BJ (cell line): ENCODE data around the gene ARHGAP18. TPM values are rescaled to one million over a fixed set of nuclear protein-coding genes. Genes with fewer than 3 reads are reported as not detected.

Experiments used
- CTCF ChIA-PET: fragments of 350-600 bp; formaldehyde crosslinking; extraction: SDS; loops from one replicate; lab custom pipeline; 2021; ENCODE audit warnings: antibody characterized with exemption, inconsistent platforms; lab: Yijun Ruan, JAX
- POLR2A ChIA-PET: fragments of 300-600 bp; sonication (Branson Sonifier 250); formaldehyde crosslinking; extraction: SDS; loops from one replicate; lab custom pipeline; 2021; ENCODE audit warnings: antibody characterized with exemption; lab: Charles Lee
- DNase-seq: peaks from one replicate; pipeline ENCODE4 v3.0.0-alpha.2; 2011; ENCODE audit warnings: low read depth
- H3K27me3 ChIP-seq: 2 replicates; pipeline ENCODE4 v1.6.0; 2011; ENCODE audit warnings: low read length; ENCODE audit not compliant: control insufficient read depth, insufficient read depth
- H3K36me3 ChIP-seq: 2 replicates; pipeline ENCODE4 v1.5.1; 2011; ENCODE audit warnings: low read length; ENCODE audit not compliant: control insufficient read depth, insufficient read depth
- H3K4me3 ChIP-seq: 2 replicates; pipeline ENCODE4 v1.5.1; 2011; ENCODE audit warnings: low read depth, mild to moderate bottlenecking, control low read depth, low read length
- polyA plus RNA-seq: library from polyadenylated mRNA; depleted of rRNA; stranded (reverse); fragments of >200 nt; gene quantifications from 2 replicates; pipeline ENCODE4 v1.2.3, GENCODE V29; 2011
- TF ChIP-seq, protein P1 (sequence below): IDR thresholded peaks from 2 replicates; pipeline ENCODE4 v1.5.1; 2011; ENCODE audit warnings: low read depth, mild to moderate bottlenecking, control low read depth, inconsistent platforms, low read length, moderate library complexity; ENCODE audit not compliant: insufficient read depth

ARHGAP18 gene
- polyA plus RNA-seq, 1 experiment = 9.8 TPM

DNA sequence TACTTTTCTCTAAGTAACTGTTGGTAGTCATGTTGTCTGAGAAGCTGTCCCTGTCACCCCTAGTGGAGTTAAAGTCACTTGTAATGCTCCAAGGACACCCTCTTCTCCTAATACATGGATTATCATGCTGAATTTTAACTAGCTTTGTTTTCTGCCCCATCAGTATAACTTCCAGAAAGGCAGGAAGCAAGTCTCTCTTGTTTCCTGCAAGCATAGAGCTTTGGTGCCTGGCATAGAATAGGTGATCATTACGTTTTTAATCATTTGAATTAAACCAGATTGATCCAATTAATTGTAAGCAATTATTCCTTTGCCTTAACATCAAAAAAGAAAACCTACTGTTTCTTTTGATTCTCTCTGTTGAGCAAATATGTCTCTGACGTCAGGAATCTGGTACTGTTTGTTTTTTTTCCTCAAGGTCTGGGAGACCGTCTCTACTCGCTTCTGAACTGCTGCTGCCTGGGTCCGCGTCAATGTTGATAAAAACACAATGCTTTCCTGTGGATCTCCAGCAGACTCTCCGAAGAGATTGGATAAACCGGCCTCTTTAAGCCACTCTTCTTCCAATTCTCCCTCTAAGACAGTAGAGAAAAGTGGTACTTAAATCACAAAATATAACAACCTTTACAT, 71.8 kb downstream of the ARHGAP18 start:
- POLR2A ChIA-PET = no interaction called here
- no peaks in the 10 kb centered on the region for H3K27me3 ChIP-seq
- H3K4me3 ChIP-seq = no peak overlapping the region
- TF ChIP-seq, protein P1, sequence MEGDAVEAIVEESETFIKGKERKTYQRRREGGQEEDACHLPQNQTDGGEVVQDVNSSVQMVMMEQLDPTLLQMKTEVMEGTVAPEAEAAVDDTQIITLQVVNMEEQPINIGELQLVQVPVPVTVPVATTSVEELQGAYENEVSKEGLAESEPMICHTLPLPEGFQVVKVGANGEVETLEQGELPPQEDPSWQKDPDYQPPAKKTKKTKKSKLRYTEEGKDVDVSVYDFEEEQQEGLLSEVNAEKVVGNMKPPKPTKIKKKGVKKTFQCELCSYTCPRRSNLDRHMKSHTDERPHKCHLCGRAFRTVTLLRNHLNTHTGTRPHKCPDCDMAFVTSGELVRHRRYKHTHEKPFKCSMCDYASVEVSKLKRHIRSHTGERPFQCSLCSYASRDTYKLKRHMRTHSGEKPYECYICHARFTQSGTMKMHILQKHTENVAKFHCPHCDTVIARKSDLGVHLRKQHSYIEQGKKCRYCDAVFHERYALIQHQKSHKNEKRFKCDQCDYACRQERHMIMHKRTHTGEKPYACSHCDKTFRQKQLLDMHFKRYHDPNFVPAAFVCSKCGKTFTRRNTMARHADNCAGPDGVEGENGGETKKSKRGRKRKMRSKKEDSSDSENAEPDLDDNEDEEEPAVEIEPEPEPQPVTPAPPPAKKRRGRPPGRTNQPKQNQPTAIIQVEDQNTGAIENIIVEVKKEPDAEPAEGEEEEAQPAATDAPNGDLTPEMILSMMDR = no peak
- DNase-seq = no peak
- H3K36me3 ChIP-seq = peaks cover 3% of the 10 kb centered on the region; the same call in 1 of the 2 replicates
- CTCF ChIA-PET = interaction anchor here (1.3 kb wide), 1 partner anchor 40 kb away, joined by 4 read pairs; no protein-coding TSS in a partner anchor

DNA sequence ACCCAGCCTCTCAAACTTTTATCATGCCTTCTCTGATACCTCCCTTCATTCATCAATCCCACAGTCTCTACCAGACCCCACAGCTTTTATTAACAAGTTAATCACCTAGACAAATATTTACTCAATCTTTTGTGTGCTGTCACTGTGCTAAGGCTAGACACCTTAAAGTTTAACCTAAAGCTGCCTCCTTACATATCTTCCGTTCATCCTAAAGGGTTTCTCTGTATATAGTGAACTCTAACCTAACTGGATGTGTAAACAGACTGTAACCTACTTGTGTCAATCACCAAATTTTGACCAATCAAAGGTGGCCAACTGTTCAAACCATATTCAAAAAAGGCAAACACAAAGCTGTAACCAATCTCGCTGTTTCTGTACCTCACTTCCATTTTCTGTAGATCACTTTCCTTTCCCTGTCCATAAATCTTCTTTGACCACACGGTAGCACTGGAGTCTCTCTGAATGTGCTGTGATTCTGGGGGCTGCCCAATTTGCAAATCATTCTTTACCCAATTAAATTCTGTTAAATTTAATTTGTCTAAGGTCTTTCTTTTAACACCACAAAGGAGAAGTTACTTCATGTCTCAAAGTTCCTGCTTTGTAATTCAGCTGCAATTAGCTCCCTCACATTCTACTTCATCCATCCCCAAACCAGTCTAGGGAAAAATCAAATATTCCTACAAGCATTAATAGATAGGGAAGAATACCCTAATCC, 72.5 kb downstream of the ARHGAP18 start:
- TF ChIP-seq, protein P1 = no peak
- ChIA-PET CTCF (interaction anchor here (1.3 kb wide), 1 partner anchor 39 kb away, joined by 4 read pairs; no protein-coding TSS in a partner anchor), POLR2A (no interaction called here)
- peaks cover 3% of the 10 kb centered on the region; the same call in 1 of the 2 replicates for H3K36me3 ChIP-seq
- no peaks in the 10 kb centered on the region for H3K27me3 ChIP-seq
- DNase-seq = no peak
- H3K4me3 ChIP-seq = no peak overlapping the region

DNA sequence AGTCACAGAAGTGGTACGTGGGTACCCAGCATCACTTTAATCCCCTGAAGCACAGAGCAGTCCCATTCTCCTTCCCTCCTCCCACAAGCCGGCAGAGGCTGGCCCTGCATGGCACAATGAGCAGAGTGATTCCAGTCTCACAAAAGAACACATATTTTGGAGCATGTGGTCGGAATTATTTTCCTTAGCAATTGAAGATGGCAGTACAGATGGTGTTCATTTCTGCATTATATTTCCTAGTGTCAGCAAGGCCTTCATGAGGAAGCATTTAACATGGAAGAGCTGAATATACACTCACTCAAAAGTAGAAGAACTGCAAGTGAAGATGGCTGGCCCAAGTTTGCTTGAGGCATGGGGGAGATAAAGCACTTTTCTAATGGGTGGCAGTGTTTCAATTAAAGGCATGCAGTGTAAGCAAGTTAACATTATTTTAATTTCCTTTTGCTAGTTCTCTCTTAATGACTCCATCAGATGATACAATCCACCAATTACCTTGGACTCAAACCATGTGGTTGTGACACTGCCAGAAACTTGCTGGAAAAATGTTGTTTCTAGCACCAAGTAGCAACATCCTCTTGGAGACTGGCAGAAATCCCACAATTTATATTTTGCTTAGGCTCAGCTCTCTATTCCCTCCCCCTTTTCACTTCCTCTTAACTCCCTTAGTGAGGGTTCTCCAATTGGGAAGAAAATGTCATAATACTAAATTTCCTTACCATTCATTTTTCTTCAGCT, 74.4 kb downstream of the ARHGAP18 start:
- no peaks in the 10 kb centered on the region for H3K27me3 ChIP-seq
- ChIA-PET CTCF (interaction anchor here (1.4 kb wide), 1 partner anchor 109 kb away, joined by 3 read pairs; no protein-coding TSS in a partner anchor), POLR2A (no interaction called here)
- DNase-seq = peak; percentile 33
- TF ChIP-seq, protein P1 = no peak
- peaks cover 4% of the 10 kb centered on the region; the same call in 1 of the 2 replicates for H3K36me3 ChIP-seq
- H3K4me3 ChIP-seq = no peak overlapping the region

DNA sequence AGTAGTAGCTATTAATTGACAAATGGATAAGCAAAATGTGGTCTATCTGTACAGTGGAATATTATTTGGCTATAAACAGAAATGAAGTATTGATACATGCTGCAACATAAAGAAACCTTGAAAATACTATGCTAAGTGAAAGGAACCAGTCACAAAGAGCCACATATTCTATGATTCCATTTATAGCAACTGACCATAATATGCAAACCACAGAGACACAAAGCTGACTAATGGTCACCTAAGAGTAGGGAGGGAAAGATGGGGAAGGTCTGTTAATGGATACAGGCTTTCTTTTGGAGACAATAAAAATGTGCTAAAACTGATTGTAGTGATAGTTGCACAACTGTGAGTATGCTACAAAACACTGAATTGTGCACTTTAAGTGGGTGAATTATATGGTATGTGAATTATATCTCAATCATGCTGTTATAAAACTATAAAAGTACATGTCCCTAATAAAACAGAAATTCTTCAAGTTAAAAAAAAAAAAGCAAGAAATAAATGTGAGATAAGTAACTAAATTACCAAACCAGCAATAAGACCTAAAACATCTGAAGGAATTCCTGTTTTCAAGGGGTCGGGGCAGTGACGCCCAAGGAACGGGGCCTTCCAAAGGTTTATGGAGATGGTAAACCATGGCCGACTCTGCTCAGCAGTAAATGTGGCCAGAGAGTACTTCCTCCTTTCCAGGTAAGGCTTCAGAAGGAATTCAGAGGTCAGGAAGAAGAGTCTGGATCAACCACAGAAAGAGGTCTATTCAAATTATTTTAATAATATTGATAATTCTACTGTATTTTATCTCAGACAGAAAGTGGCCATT, 75.4 kb downstream of the ARHGAP18 start:
- TF ChIP-seq, protein P1 = no peak
- Histone ChIP-seq H3K36me3 (peaks cover 4% of the 10 kb centered on the region; the same call in 1 of the 2 replicates), H3K27me3 (no peaks in the 10 kb centered on the region), H3K4me3 (no peak overlapping the region)
- CTCF ChIA-PET = interaction anchor here (1.4 kb wide), 1 partner anchor 110 kb away, joined by 3 read pairs; no protein-coding TSS in a partner anchor
- POLR2A ChIA-PET = interaction anchor here (0.6 kb wide), 1 partner anchor 43 kb away, joined by 3 read pairs; no protein-coding TSS in a partner anchor
- DNase-seq = no peak
